IPS-18c (cell line): ENCODE data around the gene HOXD8.
A peak's percentile ranks its signal among the peaks of the same experiment; 100 is the strongest.

Experiments
- H3K4me3 ChIP-seq: 2 replicates; pipeline ENCODE4 v1.7.0; 2013; ENCODE audit warnings: low read depth, mild to moderate bottlenecking, low read length, moderate library complexity; ENCODE audit not compliant: insufficient read depth
- H3K9me3 ChIP-seq: one replicate; pipeline ENCODE4 v1.6.1; 2013; ENCODE audit warnings: mild to moderate bottlenecking, low read length, moderate library complexity; ENCODE audit not compliant: control insufficient read depth, insufficient read depth

Gene HOXD8

DNA sequence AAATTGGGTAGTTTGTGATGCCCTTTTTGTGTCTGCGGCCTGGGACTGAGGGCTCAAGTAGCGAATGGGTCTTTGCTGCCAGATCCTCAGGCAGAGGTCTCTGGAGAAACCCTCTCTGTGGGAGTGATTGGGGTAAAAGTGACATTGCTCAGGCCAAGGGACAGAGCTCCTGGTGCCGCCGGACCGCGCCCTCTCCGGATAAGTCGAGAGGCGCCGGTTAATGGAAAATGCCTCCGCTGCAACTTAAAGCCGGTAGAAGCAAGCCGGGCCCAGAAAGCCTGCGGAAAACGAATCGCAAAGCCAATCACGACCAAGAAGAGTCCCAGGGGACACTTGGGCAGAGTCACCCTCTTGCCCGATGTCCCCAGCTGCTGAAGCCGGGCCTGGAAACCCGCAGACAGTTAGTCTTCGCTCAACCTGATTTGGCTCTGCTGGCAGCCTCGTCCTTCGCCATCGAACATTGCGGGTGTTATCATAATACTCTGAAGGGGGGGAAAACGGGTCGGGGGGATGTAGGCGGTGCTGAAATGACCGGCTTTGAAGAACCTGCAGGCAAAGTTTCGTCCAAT lies 30.3 kb upstream of the HOXD8 start:
- peaks cover 2% of the 10 kb centered on the region for H3K9me3 ChIP-seq

DNA sequence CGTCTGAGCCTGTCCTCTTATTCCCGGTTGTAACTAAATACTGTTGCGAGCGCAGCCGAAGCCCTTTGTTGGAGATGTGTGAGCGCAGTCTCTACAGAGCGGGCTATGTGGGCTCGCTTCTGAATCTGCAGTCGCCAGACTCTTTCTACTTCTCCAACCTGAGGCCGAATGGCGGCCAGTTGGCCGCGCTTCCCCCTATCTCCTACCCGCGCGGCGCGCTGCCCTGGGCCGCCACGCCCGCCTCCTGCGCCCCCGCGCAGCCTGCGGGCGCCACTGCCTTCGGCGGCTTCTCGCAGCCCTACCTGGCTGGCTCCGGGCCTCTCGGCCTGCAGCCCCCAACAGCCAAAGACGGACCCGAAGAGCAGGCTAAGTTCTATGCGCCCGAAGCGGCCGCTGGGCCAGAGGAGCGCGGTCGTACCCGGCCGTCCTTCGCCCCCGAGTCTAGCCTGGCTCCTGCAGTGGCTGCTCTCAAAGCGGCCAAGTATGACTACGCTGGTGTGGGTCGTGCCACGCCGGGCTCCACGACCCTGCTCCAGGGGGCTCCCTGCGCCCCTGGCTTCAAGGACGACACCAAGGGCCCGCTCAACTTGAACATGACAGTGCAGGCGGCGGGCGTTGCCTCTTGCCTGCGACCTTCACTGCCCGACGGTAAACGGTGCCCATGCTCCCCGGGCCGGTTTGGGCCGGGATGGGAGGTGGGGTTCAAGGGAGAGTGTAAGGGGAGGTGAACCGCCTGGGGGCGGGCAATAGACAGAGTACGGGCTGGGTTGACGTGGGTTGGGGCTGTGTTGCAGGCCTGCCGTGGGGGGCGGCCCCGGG lies 29.6 kb upstream of the HOXD8 start, which contains the start of gene HOXD12:
Gene HOXD12, plus strand, starts transcription at position 68 of the 819 bp plus-strand sequence. Its CDS starts 7 bp downstream, at position 75.
- peak within 1 kb of the TSS; percentile 20; the same call in 1 of the 2 replicates for H3K4me3 ChIP-seq
- peaks cover 2% of the 10 kb centered on the region for H3K9me3 ChIP-seq

More for the DNA sequence above, 30.3 kb upstream of the HOXD8 start:
- H3K4me3 ChIP-seq: no peak overlapping the region

DNA sequence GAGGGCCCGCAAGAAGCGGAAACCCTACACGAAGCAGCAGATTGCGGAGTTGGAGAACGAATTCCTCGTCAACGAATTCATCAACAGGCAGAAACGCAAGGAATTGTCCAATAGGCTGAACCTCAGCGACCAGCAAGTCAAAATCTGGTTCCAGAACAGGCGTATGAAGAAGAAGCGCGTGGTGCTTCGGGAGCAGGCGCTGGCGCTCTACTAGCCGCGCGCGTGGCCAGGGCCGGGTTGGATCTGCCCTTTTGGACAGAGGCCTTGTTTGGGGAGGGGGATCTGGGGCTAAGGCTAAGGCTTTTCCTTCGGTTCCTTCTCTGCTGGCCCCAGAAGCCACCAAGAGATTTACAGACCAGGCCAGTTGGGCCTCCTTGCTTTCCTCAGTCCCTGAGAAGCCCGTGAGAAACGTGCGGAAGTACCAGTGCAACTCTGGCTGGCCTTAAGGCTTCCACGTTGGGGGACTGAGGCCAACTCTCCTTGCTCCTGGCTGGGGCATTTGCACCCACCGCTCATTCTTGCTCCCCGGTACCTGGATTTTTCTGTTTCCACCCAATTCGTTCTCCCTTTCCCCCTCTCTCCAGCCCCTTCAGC lies 28.9 kb upstream of the HOXD8 start:
- Histone ChIP-seq H3K9me3 (peaks cover 2% of the 10 kb centered on the region), H3K4me3 (no peak overlapping the region)

DNA sequence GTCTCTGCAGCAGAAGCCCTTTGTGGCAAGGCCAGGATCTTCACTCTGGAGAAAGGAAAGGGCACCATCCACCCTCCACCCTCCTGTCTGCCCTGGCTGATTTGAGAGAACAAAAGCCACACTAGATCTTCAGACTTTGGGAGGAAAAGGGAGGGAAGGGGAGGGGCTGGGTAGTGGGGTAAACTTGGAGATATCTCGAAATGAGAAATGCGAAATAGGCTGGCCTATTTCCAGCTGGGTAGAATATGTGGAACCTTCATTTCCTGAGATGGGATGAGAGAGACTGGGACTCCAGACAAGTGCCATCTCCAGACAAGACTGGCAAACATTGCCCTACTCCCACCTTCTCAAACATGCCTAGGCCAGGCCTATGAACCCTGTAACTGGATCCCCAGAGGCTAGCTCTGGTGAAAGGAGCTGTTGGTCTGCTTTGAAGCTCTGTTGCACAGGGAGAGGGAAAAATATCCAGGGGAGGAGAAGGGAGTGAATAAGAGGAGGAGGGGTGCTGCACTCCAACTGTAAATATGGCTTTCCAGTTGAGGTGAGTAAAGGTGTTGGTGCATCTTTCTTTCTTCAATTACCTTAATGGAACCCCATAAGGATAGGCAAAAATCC lies 28.2 kb upstream of the HOXD8 start:
- H3K9me3 ChIP-seq: peaks cover 2% of the 10 kb centered on the region
- no peak overlapping the region for H3K4me3 ChIP-seq

DNA sequence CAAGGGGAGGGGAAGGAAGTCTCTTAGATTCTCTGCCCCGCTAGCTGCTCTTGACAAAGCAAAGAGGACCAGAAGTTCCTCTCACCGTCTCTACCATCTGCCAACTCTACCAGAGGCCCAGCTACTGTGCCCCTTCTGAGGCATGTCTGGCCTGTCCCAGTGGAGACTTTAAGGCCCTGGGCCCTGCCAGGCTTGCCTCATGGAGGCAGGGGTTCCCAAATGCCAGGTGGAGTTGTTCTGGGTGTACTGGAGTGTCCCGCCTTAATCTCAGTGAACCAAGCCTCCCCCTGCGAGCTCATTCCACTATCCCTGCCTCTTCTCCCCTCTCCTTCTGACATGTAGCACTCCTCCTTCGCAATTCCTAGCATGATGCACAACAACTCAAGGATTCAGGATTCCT lies 27.7 kb upstream of the HOXD8 start:
- H3K4me3 ChIP-seq: no peak overlapping the region

DNA sequence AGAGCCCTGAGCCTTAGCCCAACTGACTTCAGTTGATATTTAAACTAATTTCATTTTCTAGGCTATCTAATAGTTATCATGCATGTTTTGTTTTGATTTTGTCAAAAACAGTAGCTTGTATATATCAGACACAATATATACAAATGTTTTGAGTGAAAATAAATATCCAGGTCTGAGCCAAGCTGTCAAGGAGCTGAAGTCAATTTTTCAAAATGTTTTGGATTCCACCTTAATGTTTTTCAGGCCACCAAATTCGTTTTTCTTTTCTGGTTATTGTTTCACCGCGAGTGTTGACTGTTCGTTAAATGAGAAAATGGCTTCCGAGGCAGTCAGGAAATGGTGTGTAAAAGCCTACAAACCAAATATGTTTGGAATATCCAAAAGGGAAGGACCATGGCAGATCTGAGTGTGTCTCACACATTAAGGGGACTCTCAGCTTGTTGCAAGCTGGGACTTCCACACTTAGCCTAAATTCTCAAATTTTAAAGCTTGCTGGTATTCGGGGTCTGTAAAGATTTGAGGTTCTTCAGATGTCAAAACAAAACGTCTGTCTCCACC lies 27.1 kb upstream of the HOXD8 start:
- H3K4me3 ChIP-seq: no peak overlapping the region
- H3K9me3 ChIP-seq: peaks cover 2% of the 10 kb centered on the region

More for the DNA sequence above, 27.7 kb upstream of the HOXD8 start:
- H3K9me3 ChIP-seq: peaks cover 2% of the 10 kb centered on the region

DNA sequence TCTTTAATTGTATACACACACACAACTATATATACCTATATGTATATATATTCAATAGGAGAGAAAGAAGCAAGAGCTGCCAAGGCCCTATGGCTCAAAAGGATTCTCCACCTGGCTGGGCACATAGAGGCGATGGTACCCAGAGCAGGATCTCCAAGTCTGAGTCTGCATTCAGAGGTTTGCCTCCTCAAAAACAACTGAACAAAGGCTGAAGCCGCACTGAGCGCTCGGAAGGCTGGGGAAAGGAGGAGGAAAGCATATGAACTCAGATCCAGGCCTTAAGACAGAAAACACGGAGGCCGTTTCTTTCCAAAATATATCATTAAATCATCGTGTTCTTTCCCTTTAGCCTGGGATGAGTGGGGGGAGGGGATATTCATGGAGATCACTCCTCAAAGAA lies 26.3 kb upstream of the HOXD8 start:
- H3K9me3 ChIP-seq: peaks cover 2% of the 10 kb centered on the region
- no peak overlapping the region for H3K4me3 ChIP-seq

DNA sequence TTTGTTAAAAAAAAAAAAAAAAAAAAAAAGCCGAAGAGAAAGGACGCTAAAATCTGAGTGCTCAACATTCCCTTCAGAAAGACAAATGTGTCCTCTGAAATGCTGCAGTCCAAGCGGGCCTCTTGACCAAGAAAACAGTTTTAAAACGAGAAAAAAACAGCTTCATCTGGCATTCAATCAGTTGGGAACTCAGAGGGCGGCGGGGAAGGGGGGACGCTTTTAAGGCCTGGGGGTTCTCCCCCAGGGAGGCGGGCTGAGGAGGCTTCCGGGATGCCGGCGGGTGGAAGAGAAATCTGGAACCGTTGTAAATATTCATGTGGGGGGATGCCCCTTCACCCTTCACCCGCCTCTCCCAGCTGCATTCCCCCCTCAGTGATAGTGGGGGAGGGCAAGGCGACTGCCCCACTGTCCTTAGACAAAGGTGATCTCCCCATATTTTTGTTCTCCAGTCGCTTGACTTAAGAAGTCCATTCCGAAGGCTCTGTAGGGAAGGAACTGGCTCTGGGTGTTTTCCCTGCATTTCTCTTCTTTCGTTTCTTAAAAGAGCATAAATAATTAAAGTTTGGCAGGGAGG lies 25.7 kb upstream of the HOXD8 start:
- Histone ChIP-seq H3K4me3 (no peak overlapping the region), H3K9me3 (peaks cover 2% of the 10 kb centered on the region)

DNA sequence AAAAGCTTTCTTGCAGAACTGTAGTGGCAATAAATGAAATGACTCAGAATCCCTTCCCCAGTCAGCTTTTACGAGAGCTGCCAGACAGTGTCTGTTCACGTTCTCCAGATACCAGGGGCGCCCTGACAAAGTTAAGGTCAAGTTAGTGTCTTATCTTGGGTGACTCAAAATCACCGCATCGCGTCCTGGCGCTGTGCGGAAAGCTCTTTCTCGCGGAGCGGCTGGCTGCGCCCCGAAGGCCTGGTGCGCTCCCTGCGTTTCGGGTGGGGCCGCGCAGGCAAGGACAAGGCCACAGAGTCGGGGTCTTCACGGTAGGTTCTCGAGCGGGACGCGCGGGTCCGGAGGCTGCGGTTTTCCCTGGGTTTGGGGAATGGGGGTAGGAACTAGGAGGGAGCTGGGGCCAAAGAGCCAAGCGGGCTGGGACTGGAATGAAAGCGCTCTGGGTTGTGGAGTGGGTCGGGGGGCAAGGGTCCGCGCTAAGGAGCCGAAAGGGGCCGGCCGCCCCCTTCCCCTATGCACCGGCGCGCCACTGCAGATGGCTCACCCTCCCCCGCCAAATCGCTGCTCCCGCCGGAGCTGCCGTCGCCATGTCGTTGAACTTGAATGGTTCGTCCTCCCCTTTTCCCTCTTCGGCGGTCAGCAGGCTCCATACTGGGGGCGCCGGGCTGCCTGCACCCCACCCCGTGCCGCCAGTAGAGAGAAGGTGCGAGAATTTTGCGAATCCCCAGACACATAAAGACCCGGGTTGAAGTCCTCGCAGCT lies 25.0 kb upstream of the HOXD8 start:
- H3K9me3 ChIP-seq: peaks cover 2% of the 10 kb centered on the region
- 0 out of 2 replicates have a peak overlapping the region, but pooled peaks have one; percentile 15 for H3K4me3 ChIP-seq

DNA sequence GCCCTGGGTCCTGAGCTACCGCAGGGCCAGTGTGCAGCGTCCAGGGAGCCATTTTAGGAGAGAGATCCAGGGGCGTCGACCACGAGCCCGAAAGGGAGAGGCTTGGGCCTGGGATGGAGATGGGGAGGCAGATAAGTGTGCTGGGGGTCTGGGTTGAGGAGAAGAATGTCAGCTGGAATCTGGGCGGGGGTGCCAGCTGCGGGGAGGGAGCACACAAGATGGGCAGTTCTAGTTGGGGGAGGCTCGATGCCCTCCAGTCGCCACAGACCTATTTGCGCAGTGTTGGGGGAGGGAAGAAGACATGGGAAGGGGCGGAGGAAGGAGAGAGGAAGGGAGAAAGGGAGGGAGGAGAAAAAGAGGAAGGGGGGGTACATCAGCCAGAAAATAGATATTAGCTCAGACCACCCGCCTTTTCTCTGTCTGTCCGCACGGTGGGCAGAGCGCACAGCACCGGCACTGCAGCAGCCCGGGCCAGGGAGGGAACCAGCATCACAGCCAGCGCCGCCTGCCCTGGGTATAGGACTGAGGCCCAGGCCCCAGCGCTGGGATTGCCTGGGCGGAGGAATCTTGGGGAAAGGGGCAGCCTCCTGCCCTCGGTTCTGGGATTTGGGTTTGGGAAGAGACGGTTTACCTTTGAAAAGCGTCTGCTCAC lies 24.3 kb upstream of the HOXD8 start:
- 0 out of 2 replicates have a peak overlapping the region, but pooled peaks have one; percentile 15 for H3K4me3 ChIP-seq
- no peaks in the 10 kb centered on the region for H3K9me3 ChIP-seq

DNA sequence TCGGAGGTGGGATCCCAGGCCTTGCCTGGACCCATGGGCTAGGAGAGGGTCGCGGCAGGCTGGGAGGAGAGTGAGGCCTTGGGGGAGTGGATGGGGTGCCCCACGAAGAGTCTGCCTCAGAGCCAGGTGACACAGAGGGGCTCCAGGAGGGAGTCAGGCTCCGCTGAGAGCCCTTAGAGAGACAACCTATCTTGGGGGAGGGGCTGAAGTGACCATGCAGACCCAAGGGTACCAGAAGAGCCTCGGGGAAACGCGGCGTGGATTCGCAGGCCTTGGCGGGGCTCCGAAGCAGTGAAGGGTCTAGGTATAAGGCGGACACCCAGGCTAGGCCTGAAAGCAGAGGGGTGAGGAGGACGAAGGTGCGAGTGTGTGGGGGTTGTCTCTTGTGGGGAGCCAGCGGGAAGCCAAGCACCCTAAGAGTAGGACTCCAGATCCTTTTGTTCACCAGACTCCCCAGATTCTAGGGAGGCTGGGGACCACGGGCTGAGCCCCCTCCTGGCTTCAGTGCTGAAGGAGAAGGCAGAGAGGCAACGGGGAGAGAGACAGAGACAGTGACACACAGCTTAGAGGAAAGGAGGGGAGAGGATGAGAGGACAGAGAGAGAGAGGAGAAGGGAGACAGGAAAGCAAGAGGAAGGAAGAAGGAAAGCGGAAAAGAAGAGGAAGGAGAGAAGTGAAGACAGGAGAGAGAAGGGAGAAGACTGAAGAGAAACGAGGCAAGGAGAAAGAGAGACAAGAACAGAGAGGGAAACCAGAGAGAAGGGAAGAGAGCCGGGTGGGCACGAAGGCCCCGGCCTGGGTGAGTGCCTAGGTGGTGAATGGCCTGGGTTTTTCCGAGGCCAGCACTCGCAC lies 23.6 kb upstream of the HOXD8 start:
- no peaks in the 10 kb centered on the region for H3K9me3 ChIP-seq
- H3K4me3 ChIP-seq: no peak overlapping the region; the same call in 1 of the 2 replicates

DNA sequence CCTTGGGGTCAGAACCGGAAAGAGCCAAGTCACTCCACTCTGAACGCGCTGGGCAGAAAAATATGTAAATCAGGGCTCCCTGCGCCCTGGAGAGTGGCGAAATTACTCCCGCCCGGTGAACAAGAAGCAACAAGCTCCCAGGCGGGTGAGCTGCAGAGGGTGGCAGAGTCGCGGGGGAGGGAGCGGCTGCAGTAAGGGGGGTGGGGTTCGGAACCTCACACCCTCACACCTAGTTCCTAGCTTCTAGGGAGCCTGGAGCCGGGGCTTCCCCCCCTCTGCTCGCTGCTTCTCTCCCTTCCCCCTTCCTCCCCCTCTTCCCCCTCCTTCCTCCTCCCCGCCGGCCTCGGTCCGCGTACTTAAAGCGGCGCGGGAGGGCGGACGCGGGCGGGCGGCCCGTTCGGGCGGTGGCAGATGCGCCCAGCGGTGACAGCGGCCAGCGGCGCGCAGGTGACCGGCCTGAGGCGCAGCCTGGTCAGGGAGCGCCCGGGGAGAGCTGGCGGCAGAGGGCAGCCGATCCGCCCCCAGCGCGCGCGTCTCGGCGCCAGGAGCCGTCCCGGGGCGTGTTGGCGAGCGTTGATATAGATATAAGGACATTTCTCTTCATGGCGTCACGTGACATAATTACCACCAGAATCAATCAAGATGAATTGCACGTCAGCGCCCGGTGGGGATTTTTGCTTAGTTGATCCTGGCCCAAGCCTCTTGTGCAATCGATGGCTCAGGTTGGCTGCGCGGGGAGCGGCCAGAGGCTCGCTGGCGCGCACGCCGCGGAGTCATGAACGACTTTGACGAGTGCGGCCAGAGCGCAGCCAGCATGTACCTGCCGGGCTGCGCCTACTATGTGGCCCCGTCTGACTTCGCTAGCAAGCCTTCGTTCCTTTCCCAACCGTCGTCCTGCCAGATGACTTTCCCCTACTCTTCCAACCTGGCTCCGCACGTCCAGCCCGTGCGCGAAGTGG lies 22.6 kb upstream of the HOXD8 start, which contains the start of gene HOXD11:
Gene HOXD11, plus strand, starts transcription at position 700 of the 959 bp plus-strand sequence. Its CDS starts 76 bp downstream, at position 776.
- Histone ChIP-seq H3K9me3 (no peaks in the 10 kb centered on the region), H3K4me3 (peak within 1 kb of the TSS; percentile 28)

DNA sequence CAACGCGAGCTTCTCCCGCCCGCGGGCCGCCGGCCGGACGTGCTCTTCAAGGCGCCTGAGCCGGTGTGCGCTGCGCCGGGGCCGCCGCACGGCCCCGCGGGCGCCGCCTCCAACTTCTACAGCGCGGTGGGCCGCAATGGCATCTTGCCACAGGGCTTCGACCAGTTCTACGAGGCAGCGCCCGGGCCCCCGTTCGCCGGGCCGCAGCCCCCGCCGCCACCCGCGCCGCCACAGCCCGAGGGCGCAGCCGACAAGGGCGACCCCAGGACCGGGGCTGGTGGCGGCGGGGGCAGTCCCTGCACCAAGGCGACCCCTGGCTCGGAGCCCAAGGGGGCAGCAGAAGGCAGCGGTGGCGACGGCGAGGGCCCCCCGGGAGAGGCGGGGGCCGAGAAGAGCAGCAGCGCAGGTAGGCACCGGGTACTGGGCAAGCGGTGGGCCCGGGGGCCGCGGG lies 21.7 kb upstream of the HOXD8 start:
- Histone ChIP-seq H3K4me3 (no peak overlapping the region), H3K9me3 (no peaks in the 10 kb centered on the region)
